Inflammatory macrophage treated with lipopolysaccharide for 4 hours (primary cell): ENCODE results near the gene SALL1.

Experiments used
- DNase-seq: peaks from one replicate; pipeline ENCODE4 v3.0.0-alpha.2; 2020

SALL1 gene

DNA sequence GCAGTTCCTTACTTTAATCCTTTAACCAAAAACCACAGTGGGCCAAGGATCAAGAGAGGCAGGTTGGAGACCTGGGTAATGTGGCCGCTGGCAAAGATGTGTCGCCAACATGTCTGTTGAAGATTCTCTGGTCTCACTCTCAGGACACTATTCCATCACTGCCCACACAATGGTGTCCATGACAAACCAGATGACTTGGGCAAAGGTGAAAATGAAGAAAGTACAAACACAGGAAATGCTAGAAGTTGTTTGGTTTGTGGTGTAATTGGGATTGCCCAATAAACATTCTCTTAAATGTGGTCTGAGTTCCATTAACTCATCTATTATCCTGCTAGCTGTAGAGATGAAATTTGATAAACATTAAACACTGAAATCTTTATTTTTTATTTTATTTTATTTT, 43.3 kb downstream of the SALL1 start:
- no peak for DNase-seq

DNA sequence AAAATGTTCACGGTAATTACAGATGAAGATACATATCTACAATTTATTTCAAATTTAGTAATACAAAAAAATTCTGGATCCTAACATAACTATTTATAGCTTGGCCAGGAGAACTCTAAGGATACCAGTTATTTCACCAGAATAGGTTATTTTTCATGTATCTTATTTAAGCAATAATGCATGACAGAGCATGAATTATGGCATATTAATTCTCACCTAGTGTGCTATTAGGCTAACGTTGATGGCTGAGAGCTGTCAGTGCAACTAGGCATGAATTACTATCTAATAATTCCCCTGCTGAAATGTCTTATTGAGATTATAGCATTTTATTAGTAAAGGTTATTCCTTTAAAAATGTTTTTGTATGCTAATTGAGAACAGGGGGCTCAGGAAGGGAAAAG, 44.5 kb downstream of the SALL1 start:
- no peak for DNase-seq

DNA sequence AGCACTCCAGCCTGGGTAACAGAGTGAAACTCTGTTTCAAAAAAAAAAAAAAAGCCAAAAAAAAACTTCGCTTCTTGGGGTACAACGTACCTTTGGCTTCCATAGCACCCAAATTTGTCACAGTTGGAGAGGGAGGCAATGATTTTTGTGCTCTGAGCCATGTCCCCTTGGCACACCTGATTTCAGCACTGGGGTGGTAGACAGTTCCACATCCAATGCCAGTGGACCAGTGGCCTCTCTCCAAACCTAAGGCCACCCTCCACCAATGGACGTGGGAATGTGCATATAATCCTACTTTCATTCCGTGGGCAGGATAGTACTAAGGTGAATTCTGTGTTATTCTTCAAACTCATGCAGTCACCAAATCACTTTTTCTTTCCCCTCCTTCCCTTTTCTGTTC, 47.5 kb downstream of the SALL1 start:
- no peak for DNase-seq

DNA sequence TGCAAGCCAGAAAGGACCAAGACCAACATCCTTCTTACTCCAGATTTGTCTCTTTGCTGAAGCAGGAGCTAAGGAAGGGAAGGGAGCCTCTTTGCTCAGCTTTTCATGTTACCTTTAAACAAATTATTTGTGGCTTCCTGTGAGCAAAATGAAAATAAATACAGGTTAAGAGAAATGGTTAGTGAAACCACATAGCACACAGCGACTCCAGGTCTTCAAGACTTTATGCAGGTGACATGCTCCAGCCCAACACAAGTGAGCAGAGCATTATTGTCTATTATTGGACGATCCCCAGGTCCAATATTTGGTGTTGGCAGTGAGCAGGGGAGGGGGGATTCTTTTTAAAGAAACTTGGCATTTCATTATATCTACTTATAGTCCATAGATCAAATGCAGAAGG, 53.3 kb downstream of the SALL1 start:
- DNase-seq = no peak

DNA sequence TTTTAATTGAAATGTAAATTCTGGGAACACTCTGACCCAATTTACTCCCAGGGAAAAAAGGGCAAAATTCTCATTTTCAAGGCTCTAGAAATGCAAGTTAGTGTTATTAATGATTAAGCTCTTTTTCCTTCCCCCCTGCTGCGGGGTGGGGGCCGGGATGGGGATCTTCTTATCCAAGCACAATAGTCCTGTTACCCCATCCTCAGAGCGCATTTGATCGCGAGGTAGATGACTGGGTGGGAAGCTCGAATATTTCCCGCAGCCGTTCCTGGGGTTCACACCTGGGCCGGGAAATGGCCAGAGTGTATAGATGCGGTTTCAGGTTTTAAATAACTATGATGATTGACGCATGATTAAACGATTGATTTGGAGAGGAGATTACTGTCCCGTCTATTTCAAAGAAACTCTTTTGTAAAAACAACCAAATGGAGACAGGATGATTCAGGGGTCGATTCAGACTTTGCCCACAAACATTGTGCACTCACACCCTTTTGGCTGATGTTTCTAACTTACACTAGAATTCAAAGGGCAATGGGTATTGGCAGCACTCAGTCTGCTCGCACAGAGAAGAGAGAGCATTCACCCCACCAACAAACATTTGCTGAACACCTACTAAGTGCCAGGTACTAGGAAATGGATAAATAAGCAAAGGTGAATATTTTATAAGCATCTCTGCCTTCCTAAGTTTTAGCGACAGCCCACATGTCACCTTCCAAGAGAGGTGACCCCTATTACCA, 55.0 kb downstream of the SALL1 start:
- no peak for DNase-seq

DNA sequence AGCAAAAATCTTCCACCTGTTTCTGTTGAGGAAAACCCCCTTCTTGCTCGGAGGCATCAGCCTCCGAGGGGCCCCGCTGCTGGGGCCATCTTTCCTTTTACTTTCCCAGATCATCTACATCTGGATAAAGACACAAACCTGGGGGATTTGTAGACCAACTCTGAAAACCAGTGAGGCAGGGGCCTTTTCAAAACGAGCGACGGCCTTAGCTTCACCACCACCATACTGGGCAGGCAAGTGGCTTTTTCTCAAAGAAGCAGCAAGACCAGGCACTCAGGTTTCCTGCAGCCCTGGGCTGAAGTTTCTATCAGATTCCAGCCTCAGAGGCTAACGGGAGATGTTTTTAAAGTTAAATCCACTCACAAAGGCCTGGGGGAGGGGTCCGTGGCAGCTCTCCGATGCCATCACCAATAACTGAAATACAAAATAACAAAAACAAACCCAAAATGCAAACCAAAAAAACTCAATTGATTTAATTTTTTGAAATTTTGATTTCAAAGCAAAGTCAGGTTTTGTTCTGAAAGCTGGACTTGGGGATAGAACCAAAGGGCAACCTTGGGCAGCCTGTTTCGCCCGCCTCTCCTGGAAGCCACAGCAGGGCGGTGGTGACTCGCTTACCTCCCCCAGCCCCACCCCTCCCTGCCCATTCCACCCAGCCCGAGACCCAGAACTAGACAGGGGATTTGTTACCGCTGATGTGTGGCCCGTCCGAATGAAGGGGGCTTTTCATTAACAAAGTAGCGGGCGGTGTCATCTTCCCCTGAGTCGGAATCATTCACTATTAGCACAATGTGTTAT, 55.8 kb downstream of the SALL1 start:
- DNase-seq = no peak

DNA sequence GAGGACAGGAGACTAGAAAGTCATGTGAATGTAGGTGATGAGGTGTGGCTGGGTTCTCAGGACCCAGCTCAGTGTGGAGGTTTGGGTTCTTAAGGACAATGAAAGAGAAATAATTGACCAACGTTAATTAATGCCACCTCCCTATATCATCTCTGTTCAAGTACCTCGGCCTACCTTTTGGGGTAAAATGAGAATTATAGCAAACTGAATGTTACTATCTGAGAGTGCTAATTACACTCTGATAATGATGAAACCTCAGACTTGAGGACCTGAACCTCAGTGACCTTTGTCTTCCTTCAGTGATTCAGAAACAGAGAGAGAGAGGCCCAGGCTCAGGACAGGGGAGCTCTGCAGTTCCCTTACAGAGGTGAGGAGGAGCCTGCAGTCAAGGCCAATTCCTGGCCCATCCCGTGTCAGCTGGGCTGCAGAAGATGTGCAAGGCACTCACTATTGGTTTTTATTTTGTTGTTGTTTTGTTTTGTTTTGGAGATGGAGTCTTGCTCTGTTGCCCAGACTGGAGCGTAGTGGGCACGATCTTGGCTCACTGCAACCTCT, 57.3 kb downstream of the SALL1 start:
- no peak for DNase-seq
